HEK293 (cell line): Measurements from ENCODE around the gene RNMT.

Experiments used
- CTCF ChIA-PET: fragments of 350-600 bp; formaldehyde crosslinking; extraction: SDS; loops from one replicate; lab custom pipeline; 2021; ENCODE audit warnings: antibody characterized with exemption; lab: Yijun Ruan, JAX
- POLR2A ChIA-PET: fragments of 300-600 bp; formaldehyde crosslinking; extraction: SDS; loops from one replicate; lab custom pipeline; 2020; ENCODE audit warnings: antibody characterized with exemption, inconsistent platforms; lab: Yijun Ruan, JAX
- H3K27ac ChIP-seq: fragments of 200-500 bp; sonication (Bioruptor generic); 2 replicates; pipeline ENCODE4 v1.5.1; 2014; ENCODE audit warnings: low read depth, low read length, control low read depth, inconsistent platforms; ENCODE audit errors: extremely low read depth
- H3K36me3 ChIP-seq, 2 experiments: fragments of 200-500 bp in 1 of 2; sonication (Bioruptor generic) in 1 of 2; 1 replicate in 1 of 2; 2 replicates in 1 of 2; pipeline ENCODE4 v1.5.1; 2014 to 2017; ENCODE audit warnings: inconsistent platforms in 2 of 2, low read length in 2 of 2; ENCODE audit not compliant: control insufficient read depth in 2 of 2, insufficient read depth in 1 of 2
- H3K4me1 ChIP-seq: fragments of 200-500 bp; sonication (Bioruptor generic); 2 replicates; pipeline ENCODE4 v1.5.1; 2014; ENCODE audit warnings: mild to moderate bottlenecking, low read length, inconsistent platforms; ENCODE audit not compliant: control insufficient read depth, insufficient read depth
- H3K4me3 ChIP-seq: 2 replicates; pipeline ENCODE4 v1.5.1; 2011; ENCODE audit warnings: low read depth, mild to moderate bottlenecking, control low read depth, low read length, moderate library complexity
- H3K9me3 ChIP-seq: fragments of 200-500 bp; sonication (Bioruptor generic); 2 replicates; pipeline ENCODE4 v1.5.1; 2014; ENCODE audit warnings: low read depth, low read length, inconsistent platforms; ENCODE audit not compliant: control insufficient read depth, insufficient read depth
- HIC1 ChIP-seq: fragments of 450-650 bp; formaldehyde crosslinking; IDR thresholded peaks from 2 replicates; pipeline ENCODE4 v1.5.1; 2016; ENCODE audit warnings: missing biosample characterization, missing genetic modification characterization
- HOXD13 ChIP-seq: sonication (generic); formaldehyde crosslinking; IDR thresholded peaks from 2 replicates; pipeline ENCODE4 v1.8.0; 2022; ENCODE audit warnings: missing genetic modification reagents, borderline replicate concordance
- IKZF3 ChIP-seq: fragments of 450-650 bp; IDR thresholded peaks from 2 replicates; pipeline ENCODE4 v1.5.0; 2018; ENCODE audit warnings: missing biosample characterization, mild to moderate bottlenecking, missing genetic modification characterization, moderate library complexity
- MEIS1 ChIP-seq: sonication (generic); formaldehyde crosslinking; IDR thresholded peaks from 2 replicates; pipeline ENCODE4 v1.8.1; 2022; ENCODE audit warnings: missing genetic modification reagents, mild to moderate bottlenecking, borderline replicate concordance
- OVOL3 ChIP-seq: fragments of 450-650 bp; formaldehyde crosslinking; IDR thresholded peaks from 2 replicates; pipeline ENCODE4 v1.5.1; 2016; ENCODE audit warnings: missing biosample characterization, missing genetic modification characterization
- RBAK ChIP-seq: fragments of 450-650 bp; formaldehyde crosslinking; IDR thresholded peaks from 2 replicates; pipeline ENCODE4 v1.5.1; 2016; ENCODE audit warnings: missing biosample characterization, missing genetic modification characterization
- SALL2 ChIP-seq: fragments of 450-650 bp; formaldehyde crosslinking; IDR thresholded peaks from 2 replicates; pipeline ENCODE4 v1.5.0; 2017; ENCODE audit warnings: missing biosample characterization, mild to moderate bottlenecking, missing genetic modification characterization, borderline replicate concordance
- SCRT1 ChIP-seq: fragments of 450-650 bp; formaldehyde crosslinking; IDR thresholded peaks from 2 replicates; pipeline ENCODE4 v1.5.1; 2016; ENCODE audit warnings: missing biosample characterization, missing genetic modification characterization, borderline replicate concordance
- SP3 ChIP-seq: fragments of 450-650 bp; formaldehyde crosslinking; IDR thresholded peaks from 2 replicates; pipeline ENCODE4 v1.5.1; 2016; ENCODE audit warnings: missing biosample characterization, missing genetic modification characterization
- ZEB2 ChIP-seq: fragments of 450-650 bp; formaldehyde crosslinking; IDR thresholded peaks from 2 replicates; pipeline ENCODE4 v1.5.1; 2016; ENCODE audit warnings: missing biosample characterization, missing genetic modification characterization
- ZFHX2 ChIP-seq: fragments of 450-650 bp; formaldehyde crosslinking; conservative IDR thresholded peaks from 2 replicates; pipeline ENCODE4 v1.5.1; 2016; ENCODE audit warnings: missing biosample characterization, missing genetic modification characterization
- ZFP3 ChIP-seq: fragments of 450-650 bp; formaldehyde crosslinking; IDR thresholded peaks from 2 replicates; pipeline ENCODE4 v1.5.1; 2016; ENCODE audit warnings: low read depth, missing biosample characterization, missing genetic modification characterization
- ZFP69B ChIP-seq: fragments of 450-650 bp; formaldehyde crosslinking; IDR thresholded peaks from 2 replicates; pipeline ENCODE4 v1.5.1; 2016; ENCODE audit warnings: missing biosample characterization, missing genetic modification characterization
- ZIC2 ChIP-seq: fragments of 450-650 bp; formaldehyde crosslinking; IDR thresholded peaks from 2 replicates; pipeline ENCODE4 v1.5.1; 2016; ENCODE audit warnings: missing biosample characterization, missing genetic modification characterization
- ZNF239 ChIP-seq: fragments of 450-650 bp; formaldehyde crosslinking; IDR thresholded peaks from 2 replicates; pipeline ENCODE4 v1.5.1; 2016; ENCODE audit warnings: missing biosample characterization, missing genetic modification characterization
- ZNF302 ChIP-seq: fragments of 450-650 bp; formaldehyde crosslinking; IDR thresholded peaks from 2 replicates; pipeline ENCODE4 v1.5.1; 2016; ENCODE audit warnings: missing biosample characterization, missing genetic modification characterization, low read depth
- ZNF350 ChIP-seq: fragments of 450-650 bp; formaldehyde crosslinking; IDR thresholded peaks from 2 replicates; pipeline ENCODE4 v1.5.0; 2017; ENCODE audit warnings: missing biosample characterization, mild to moderate bottlenecking, missing genetic modification characterization
- ZNF521 ChIP-seq: fragments of 450-650 bp; formaldehyde crosslinking; IDR thresholded peaks from 2 replicates; pipeline ENCODE4 v1.5.1; 2017; ENCODE audit warnings: missing biosample characterization, mild to moderate bottlenecking, missing genetic modification characterization
- ZNF529 ChIP-seq: fragments of 450-650 bp; formaldehyde crosslinking; IDR thresholded peaks from 2 replicates; pipeline ENCODE4 v1.5.1; 2017; ENCODE audit warnings: missing genetic modification characterization, missing biosample characterization; ENCODE audit not compliant: insufficient replicate concordance
- ZNF548 ChIP-seq: fragments of 450-650 bp; formaldehyde crosslinking; IDR thresholded peaks from 2 replicates; pipeline ENCODE4 v1.5.1; 2016; ENCODE audit warnings: missing biosample characterization, missing genetic modification characterization
- ZNF560 ChIP-seq: fragments of 450-650 bp; formaldehyde crosslinking; IDR thresholded peaks from 2 replicates; pipeline ENCODE4 v1.5.1; 2017; ENCODE audit warnings: missing biosample characterization, missing genetic modification characterization, borderline replicate concordance
- ZNF645 ChIP-seq: fragments of 450-650 bp; formaldehyde crosslinking; IDR thresholded peaks from 2 replicates; pipeline ENCODE4; 2016; ENCODE audit warnings: missing biosample characterization, missing genetic modification characterization
- ZNF654 ChIP-seq: fragments of 450-650 bp; formaldehyde crosslinking; IDR thresholded peaks from 2 replicates; pipeline ENCODE4 v1.5.1; 2016; ENCODE audit warnings: low read depth, missing biosample characterization, missing genetic modification characterization
- ZNF704 ChIP-seq: fragments of 450-650 bp; formaldehyde crosslinking; IDR thresholded peaks from 2 replicates; pipeline ENCODE4 v1.5.1; 2016; ENCODE audit warnings: missing biosample characterization, missing genetic modification characterization
- ZNF776 ChIP-seq: fragments of 450-650 bp; formaldehyde crosslinking; IDR thresholded peaks from 2 replicates; pipeline ENCODE4 v1.5.0; 2017; ENCODE audit warnings: missing biosample characterization, missing genetic modification characterization, borderline replicate concordance
- ZNF837 ChIP-seq: fragments of 450-650 bp; formaldehyde crosslinking; IDR thresholded peaks from 2 replicates; pipeline ENCODE4 v1.5.1; 2016; ENCODE audit warnings: missing biosample characterization, missing genetic modification characterization
- ZSCAN23 ChIP-seq: fragments of 450-650 bp; formaldehyde crosslinking; IDR thresholded peaks from 2 replicates; pipeline ENCODE4 v1.5.1; 2016; ENCODE audit warnings: missing biosample characterization, missing genetic modification characterization
- ZSCAN30 ChIP-seq: fragments of 450-650 bp; IDR thresholded peaks from 2 replicates; pipeline ENCODE4 v1.5.1; 2018; ENCODE audit warnings: missing biosample characterization, mild to moderate bottlenecking, missing genetic modification characterization, moderate library complexity

The RNMT gene

GRCh38 chr18:13762690-13763439 lies 36.4 kb downstream of the RNMT start:
- POLR2A ChIA-PET = interaction anchor here (0.6 kb wide), 1 partner anchor 13 kb away, joined by 5 read pairs; no protein-coding TSS in a partner anchor
- H3K4me1 ChIP-seq = no peaks in the 10 kb centered on the region
- no peak for TF ChIP-seq ZNF645 (tag by site-specific recombination)
- TF ChIP-seq ZNF239 = no peak
- TF ChIP-seq SP3 (tag by site-specific recombination) = no peak
- no peak for TF ChIP-seq IKZF3 (tag by site-specific recombination)
- no peak for TF ChIP-seq OVOL3
- no peak for TF ChIP-seq ZIC2 (tag by site-specific recombination)
- no peak for TF ChIP-seq HIC1 (tag by site-specific recombination)
- H3K9me3 ChIP-seq = no peaks in the 10 kb centered on the region
- H3K4me3 ChIP-seq = no peak overlapping the region
- H3K36me3 ChIP-seq = peaks cover 0 to 14% of the 10 kb centered on the region in 2 experiments; a peak in 1 of 3 replicates
- H3K27ac ChIP-seq = no peak overlapping the region
- CTCF ChIA-PET = interaction anchor here (0.5 to 1.3 kb wide), 3 partner anchors 34 to 324 kb away, joined by 3 read pairs; no protein-coding TSS in a partner anchor

- ChIA-PET CTCF (no interaction called here), POLR2A (no interaction called here)
- no peak for TF ChIP-seq ZFHX2 (tag by site-specific recombination)
- TF ChIP-seq ZNF837 = no peak
- no peak for TF ChIP-seq ZSCAN23 (tag by site-specific recombination)
- TF ChIP-seq SALL2 = no peak
- no peak for TF ChIP-seq ZSCAN30
- no peak for TF ChIP-seq ZNF548 (tag by site-specific recombination)
- no peak for TF ChIP-seq ZIC2 (tag by site-specific recombination)
- TF ChIP-seq ZFP69B (tag by site-specific recombination) = no peak
- TF ChIP-seq HOXD13 (CRISPR knock-in tag) = no peak
- no peak for TF ChIP-seq ZNF529
- no peak for TF ChIP-seq ZNF560 (tag by site-specific recombination)
- no peak for TF ChIP-seq RBAK
- H3K27ac ChIP-seq = no peak overlapping the region
- H3K4me3 ChIP-seq = no peak overlapping the region
- H3K36me3 ChIP-seq = no peaks in the 10 kb centered on the region
- H3K4me1 ChIP-seq = no peaks in the 10 kb centered on the region
- no peaks in the 10 kb centered on the region for H3K9me3 ChIP-seq
These were observed 48.6 kb downstream of the RNMT start for GRCh38 chr18:13775058-13775457.

- H3K27ac ChIP-seq = no peak overlapping the region
- ChIA-PET POLR2A (no interaction called here), CTCF (interaction anchor here (1.3 kb wide), 1 partner anchor 10 kb away, joined by 7 read pairs; no protein-coding TSS in a partner anchor)
- no peaks in the 10 kb centered on the region for H3K4me1 ChIP-seq
- TF ChIP-seq ZNF302 (tag by site-specific recombination) = no peak
- no peak for TF ChIP-seq SCRT1 (tag by site-specific recombination)
- TF ChIP-seq ZNF776 (tag by site-specific recombination) = no peak
- TF ChIP-seq ZFP3 (tag by site-specific recombination) = no peak
- TF ChIP-seq ZNF350 (tag by site-specific recombination) = no peak
- no peak for TF ChIP-seq MEIS1 (CRISPR knock-in tag)
- no peak for TF ChIP-seq ZEB2 (tag by site-specific recombination)
- TF ChIP-seq ZNF704 (tag by site-specific recombination) = no peak
- TF ChIP-seq ZNF521 (tag by site-specific recombination) = no peak
- TF ChIP-seq ZNF654 = no peak
- TF ChIP-seq, all 188 proteins: peak for 0
- H3K9me3 ChIP-seq = no peaks in the 10 kb centered on the region
- no peak overlapping the region for H3K4me3 ChIP-seq
- H3K36me3 ChIP-seq = no peaks in the 10 kb centered on the region
These were observed 64.7 kb downstream of the RNMT start for GRCh38 chr18:13791181-13791580.
